Heart right ventricle (tissue), 16 donors: ENCODE measurements around the gene RUSF1. TPM values are rescaled to one million over a fixed set of nuclear protein-coding genes. Genes with fewer than 3 reads are reported as not detected.
"Not testable (repeated sequence)": the region's sequence is repeated elsewhere in the genome, so short reads cannot be mapped to it uniquely, and the experiment has no call there.

Experiments used
- ATAC-seq, 8 donors: fragments of 200-7000 bp; cut with Tn5 transposase; one replicate each; pipeline ENCODE4 v1.9.1; 2020; ENCODE audit warnings: mild to moderate bottlenecking in 8 of 8, moderate library complexity in 8 of 8, moderate number of reproducible peaks in 1 of 8
- DNase-seq, 2 donors: peaks; one replicate each; pipeline ENCODE4 v3.0.0-alpha.2; 2020
- H3K27ac ChIP-seq, 10 donors: fragments of 200-600 bp; sonication (generic) in 2 of 10; one replicate each; pipeline versions ENCODE4 v1.5.0 to v1.8.0; 2020 to 2022; ENCODE audit warnings: mild to moderate bottlenecking in 3 of 10
- H3K27me3 ChIP-seq, 7 donors: fragments of 200-600 bp; one replicate each; pipeline ENCODE4 v1.8.0; 2021 to 2022; ENCODE audit warnings: mild to moderate bottlenecking in 2 of 7
- H3K36me3 ChIP-seq, 9 donors: fragments of 200-600 bp; sonication (generic) in 1 of 9; one replicate each; pipeline versions ENCODE4 v1.5.0 to v1.8.0; 2020 to 2022; ENCODE audit warnings: mild to moderate bottlenecking in 2 of 9
- H3K4me1 ChIP-seq, 9 donors: fragments of 200-600 bp; sonication (generic) in 1 of 9; one replicate each; pipeline versions ENCODE4 v1.5.0 to v1.8.0; 2020 to 2022; ENCODE audit warnings: mild to moderate bottlenecking in 4 of 9
- H3K4me3 ChIP-seq, 10 donors: fragments of 200-600 bp; sonication (generic) in 2 of 10; one replicate each; pipeline versions ENCODE4 v1.5.0 to v1.8.0; 2020 to 2022; ENCODE audit warnings: mild to moderate bottlenecking in 7 of 10, moderate library complexity in 2 of 10
- H3K9me3 ChIP-seq, 11 donors: fragments of 200-600 bp in 10 of 11; sonication (generic) in 2 of 11; one replicate each; pipeline versions ENCODE4 v1.5.0 to v1.8.0; 2013 to 2022; ENCODE audit warnings: mild to moderate bottlenecking in 2 of 11, control low read depth in 1 of 11, moderate library complexity in 1 of 11
- WGBS, 2 donors: extraction: QIAGEN DNeasy Blood & Tissue Kit; methylation state at CpG; one replicate each; pipeline ENCODE4 v1.1.7; 2013; ENCODE audit warnings: inconsistent platforms in 1 of 2; 5-methylcytosine and 5-hydroxymethylcytosine counted together
- intact Hi-C, 10 donors: fragments of 100-400 bp; cut with DNase I; formaldehyde crosslinking; loops; one replicate each; pipeline versions ENCODE4 v1.11.1 to v1.14.2; 2022
- polyA plus RNA-seq, 2 donors: library from polyadenylated mRNA; stranded (reverse); fragments of 200-250 nt; gene quantifications; one replicate each; pipeline ENCODE4 v1.2.3, GENCODE V29; 2013
- total RNA-seq, 10 donors: library from RNA; stranded (reverse); fragmentation: NEBNext Ultra II Directional in 3 of 10; extraction: Animal tissue kit (Norgen Biotek cat#: 25700) in 3 of 10; gene quantifications; one replicate each; pipeline versions ENCODE4 v1.2.1 to v1.2.4, GENCODE V29; 2021 to 2023
- TF ChIP-seq, protein P1 (sequence below), 9 donors: fragments of 200-600 bp; sonication (generic) in 2 of 9; IDR thresholded peaks; one replicate each; pipeline versions ENCODE4 v1.5.0 to v1.8.0; 2021 to 2022; ENCODE audit warnings: antibody characterized with exemption in 9 of 9, mild to moderate bottlenecking in 5 of 9, moderate library complexity in 1 of 9
- donor health status: Arrhythmogenic right ventricular cardiomyopathy.
- donor health status: ischemic (EF 13 %, LVEDD 7.1; RV severe dilation, severe dysfunction).
- donor health status: healthy with polysubstance abuse.
- donor health status: DM: no; HTN: yes; CAD: no.
- donor health status: DM: no; HTN: no; CAD: no.
- donor health status: ischemic (EF 25% LVEDD 6.9; RV normal size, moderate dysfunction).
- donor health status: ischemic (EF 25% LVEDD 5.7; RV mildly dilated, moderate dysfunction).
- donor health status: healthy.
- donor health status: DM: yes; HTN: yes; CAD: no.
- donor health status: Ischemic cardiomyopathy.
- donor health status: ischemic (EF 35%, LVEDD 5.7; RV mildly dilated, moderate dysfunction).
- donor health status: nonischemic (EF 11% LVEDD 7.7; RV severe dilation, severe dysfunction).
- donor health status: DM: yes; HTN: yes; CAD: no.
- donor health status: PGD.
- donor health status: ischemic (EF 29% LVEDD 5.4; RV normal size, mild dysfunction).
- donor health status: nonischemic (EF 23%, LVEDD 6.1; RV moderate dilation, normal function).

Gene RUSF1
- total and polyA plus RNA-seq, 12 donors = 21.9 to 44.4 (median 25.0) TPM

- intact Hi-C loops = loop anchor here in 1 of 10 donors (10.0 kb wide), 1 partner anchor 219 kb away; no protein-coding TSS in a partner anchor
- 93 to 97% methylated on average over 5 of the region's 5 CpGs for WGBS, 2 donors
Measured at GRCh38 chr16:31486045-31486444, 22.1 kb downstream of the RUSF1 start.

GRCh38 chr16:31485571-31485970 lies 22.6 kb downstream of the RUSF1 start:
- H3K27me3 ChIP-seq = peaks cover 0 to 30% (median 18%) of the 10 kb centered on the region in 7 donors
- DNase-seq (no peak), ATAC-seq (no peak)
- intact Hi-C loops = loop anchor here in 1 of 10 donors (10.0 kb wide), 1 partner anchor 219 kb away; no protein-coding TSS in a partner anchor
- peaks cover 9 to 28% (median 23%) of the 10 kb centered on the region in 9 donors for H3K4me1 ChIP-seq
- H3K27ac ChIP-seq = no peak overlapping the region
- H3K9me3 ChIP-seq = no peaks in the 10 kb centered on the region
- TF ChIP-seq, protein P1, sequence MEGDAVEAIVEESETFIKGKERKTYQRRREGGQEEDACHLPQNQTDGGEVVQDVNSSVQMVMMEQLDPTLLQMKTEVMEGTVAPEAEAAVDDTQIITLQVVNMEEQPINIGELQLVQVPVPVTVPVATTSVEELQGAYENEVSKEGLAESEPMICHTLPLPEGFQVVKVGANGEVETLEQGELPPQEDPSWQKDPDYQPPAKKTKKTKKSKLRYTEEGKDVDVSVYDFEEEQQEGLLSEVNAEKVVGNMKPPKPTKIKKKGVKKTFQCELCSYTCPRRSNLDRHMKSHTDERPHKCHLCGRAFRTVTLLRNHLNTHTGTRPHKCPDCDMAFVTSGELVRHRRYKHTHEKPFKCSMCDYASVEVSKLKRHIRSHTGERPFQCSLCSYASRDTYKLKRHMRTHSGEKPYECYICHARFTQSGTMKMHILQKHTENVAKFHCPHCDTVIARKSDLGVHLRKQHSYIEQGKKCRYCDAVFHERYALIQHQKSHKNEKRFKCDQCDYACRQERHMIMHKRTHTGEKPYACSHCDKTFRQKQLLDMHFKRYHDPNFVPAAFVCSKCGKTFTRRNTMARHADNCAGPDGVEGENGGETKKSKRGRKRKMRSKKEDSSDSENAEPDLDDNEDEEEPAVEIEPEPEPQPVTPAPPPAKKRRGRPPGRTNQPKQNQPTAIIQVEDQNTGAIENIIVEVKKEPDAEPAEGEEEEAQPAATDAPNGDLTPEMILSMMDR (IDR thresholded peaks at IDR 0.05) = no peak
- H3K4me3 ChIP-seq = no peak overlapping the region
- 93 to 94% methylated on average over 17 of the region's 17 CpGs for WGBS, 2 donors
- peaks cover 0 to 15% (median 3%) of the 10 kb centered on the region in 9 donors for H3K36me3 ChIP-seq

More at GRCh38 chr16:31486045-31486444, 22.1 kb downstream of the RUSF1 start:
- no peak for ATAC-seq
- TF ChIP-seq, protein P1 (IDR thresholded peaks at IDR 0.05) = no peak
- Histone ChIP-seq H3K27me3 (peaks cover 0 to 30% (median 18%) of the 10 kb centered on the region in 7 donors), H3K27ac (no peak overlapping the region), H3K36me3 (peaks cover 0 to 20% (median 3%) of the 10 kb centered on the region in 9 donors), H3K4me1 (peaks cover 9 to 23% (median 19%) of the 10 kb centered on the region in 9 donors), H3K4me3 (no peak overlapping the region), H3K9me3 (no peaks in the 10 kb centered on the region)
- DNase-seq = no peak

DNA sequence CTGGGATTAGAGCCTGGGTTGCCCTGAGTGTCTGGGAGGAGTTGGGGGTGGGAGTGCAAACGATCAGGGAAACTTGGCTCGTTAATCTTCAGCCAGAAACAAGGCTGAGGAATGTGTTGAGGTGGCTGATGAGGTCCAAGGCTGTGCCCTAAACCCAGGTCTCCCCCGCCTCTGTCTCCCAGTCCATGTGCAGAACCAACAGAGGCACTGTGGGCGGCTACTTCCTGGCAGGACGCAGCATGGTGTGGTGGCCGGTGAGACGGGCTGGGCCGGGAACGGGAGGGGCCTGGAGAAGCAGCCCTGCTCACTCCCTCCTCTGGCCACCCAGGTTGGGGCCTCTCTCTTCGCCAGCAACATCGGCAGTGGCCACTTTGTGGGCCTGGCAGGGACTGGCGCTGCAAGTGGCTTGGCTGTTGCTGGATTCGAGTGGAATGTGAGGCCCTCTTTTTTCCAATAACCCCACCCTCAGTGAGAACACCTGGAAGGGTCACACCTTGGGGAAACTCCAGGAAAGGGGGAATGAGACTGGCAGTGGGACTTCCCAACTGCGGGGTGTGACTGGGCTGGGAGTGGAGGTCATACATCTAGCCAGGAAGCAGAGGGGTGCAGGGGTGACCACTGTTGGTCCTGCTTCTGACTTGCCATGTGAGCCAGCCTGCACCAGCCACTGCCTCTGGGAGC lies 23.6 kb downstream of the RUSF1 start:
- no peaks in the 10 kb centered on the region for H3K9me3 ChIP-seq
- WGBS, 2 donors = 51 to 55% methylated on average over 14 of the region's 14 CpGs
- H3K4me3 ChIP-seq = no peak overlapping the region
- H3K27ac ChIP-seq = no peak overlapping the region
- peaks cover 0 to 30% (median 18%) of the 10 kb centered on the region in 7 donors for H3K27me3 ChIP-seq
- no peak for DNase-seq
- peaks cover 9 to 37% (median 26%) of the 10 kb centered on the region in 9 donors for H3K4me1 ChIP-seq
- ATAC-seq = no peak
- H3K36me3 ChIP-seq = peaks cover 0 to 6% (median 0%) of the 10 kb centered on the region in 9 donors
- intact Hi-C loops = loop anchor here in 1 of 10 donors (10.0 kb wide), 1 partner anchor 220 kb away; no protein-coding TSS in a partner anchor
- TF ChIP-seq, protein P1 (IDR thresholded peaks at IDR 0.05) = no peak

DNA sequence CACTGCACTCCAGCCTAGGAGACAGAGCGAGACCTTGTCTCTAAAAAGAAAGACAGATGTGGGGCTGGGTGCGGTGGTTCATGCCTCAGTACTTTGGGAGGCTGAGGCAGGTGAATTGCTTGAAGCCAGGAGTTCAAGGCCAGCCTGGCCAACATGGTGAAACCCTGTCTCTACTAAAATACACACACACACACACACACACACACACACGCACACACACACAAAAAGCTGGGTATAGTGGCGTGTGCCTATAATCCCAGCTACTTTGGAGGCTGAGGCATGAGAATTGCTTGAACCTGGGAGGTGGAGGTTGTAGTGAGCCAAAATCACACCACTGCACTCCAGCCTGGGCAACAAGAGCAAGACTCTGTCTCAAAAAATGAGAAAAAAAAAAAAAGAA lies 24.1 kb downstream of the RUSF1 start:
- intact Hi-C loops = loop anchor here in 1 of 10 donors (10.0 kb wide), 1 partner anchor 221 kb away; no protein-coding TSS in a partner anchor
- not testable (repeated sequence) for H3K27ac ChIP-seq, DNase-seq, H3K9me3 ChIP-seq, H3K4me3 ChIP-seq, ATAC-seq, H3K36me3 ChIP-seq
- 95% methylated on average over 4 of the region's 4 CpGs for WGBS, 2 donors
- Histone ChIP-seq H3K4me1 (peaks cover 9 to 37% (median 26%) of the 10 kb centered on the region in 9 donors), H3K27me3 (peaks cover 0 to 30% (median 18%) of the 10 kb centered on the region in 7 donors)
